A673 (cell line): ENCODE results near the gene ZNF182. TPM values are rescaled to one million over a fixed set of nuclear protein-coding genes. Genes with fewer than 3 reads are reported as not detected.
A peak's percentile ranks its signal among the peaks of the same experiment; 100 is the strongest.
"Not testable (repeated sequence)": the region's sequence is repeated elsewhere in the genome, so short reads cannot be mapped to it uniquely, and the experiment has no call there.

Experiments
- BruUV-seq: library from RNA; stranded (reverse); fragments of 400-500 nt; replicated peaks from 2 replicates; lab custom pipeline; 2021; lab: Mats Ljungman, UMichigan
- CTCF ChIA-PET: fragments of 300-600 bp; sonication (Branson Sonifier 250); formaldehyde crosslinking; loops from one replicate; lab custom pipeline; 2022; ENCODE audit warnings: antibody characterized with exemption; lab: Charles Lee
- POLR2A ChIA-PET: fragments of 300-600 bp; sonication (Branson Sonifier 250); formaldehyde crosslinking; loops from one replicate; lab custom pipeline; 2022; ENCODE audit warnings: antibody characterized with exemption; ENCODE audit not compliant: low non-redundant PET; lab: Charles Lee
- DNase-seq: peaks from one replicate; pipeline ENCODE4 v3.0.0-alpha.2; 2015; ENCODE audit warnings: low spot score
- H3K27ac ChIP-seq: fragments of 200-600 bp; sonication (generic); 2 replicates; pipeline ENCODE4 v1.5.1; 2016; ENCODE audit warnings: mixed run types, low read depth, mild to moderate bottlenecking, mixed read lengths, antibody characterized with exemption, low read length; ENCODE audit not compliant: poor library complexity, severe bottlenecking
- H3K27me3 ChIP-seq: fragments of 200-600 bp; sonication (generic); replicated peaks from 2 replicates; pipeline ENCODE4 v1.6.1; 2017; ENCODE audit warnings: mixed run types, low read depth, mild to moderate bottlenecking, mixed read lengths, antibody characterized with exemption, low read length; ENCODE audit not compliant: insufficient read depth, poor library complexity
- H3K36me3 ChIP-seq: fragments of 200-600 bp; sonication (generic); 2 replicates; pipeline ENCODE4 v1.6.1; 2016; ENCODE audit warnings: mixed run types, mild to moderate bottlenecking, mixed read lengths, antibody characterized with exemption, low read length; ENCODE audit not compliant: insufficient read depth, poor library complexity, severe bottlenecking
- H3K4me1 ChIP-seq: fragments of 200-600 bp; sonication (generic); 2 replicates; pipeline ENCODE4 v1.6.1; 2017; ENCODE audit warnings: mixed run types, mild to moderate bottlenecking, mixed read lengths, antibody characterized with exemption, low read length; ENCODE audit not compliant: insufficient read depth, poor library complexity, severe bottlenecking
- H3K4me3 ChIP-seq: fragments of 200-600 bp; sonication (generic); 2 replicates; pipeline ENCODE4 v1.5.1; 2016; ENCODE audit warnings: low read depth, mixed run types, mild to moderate bottlenecking, mixed read lengths, low read length; ENCODE audit not compliant: poor library complexity, severe bottlenecking
- H3K9me3 ChIP-seq: fragments of 200-600 bp; sonication (generic); 2 replicates; pipeline ENCODE4 v1.6.1; 2016; ENCODE audit warnings: mixed run types, low read depth, mild to moderate bottlenecking, mixed read lengths, antibody characterized with exemption, low read length; ENCODE audit not compliant: poor library complexity, severe bottlenecking
- CTCF ChIP-seq: fragments of 300-800, 200-600 bp; sonication (generic); conservative IDR thresholded peaks from 2 replicates; pipeline ENCODE4 v1.5.1; 2017; ENCODE audit warnings: low read depth, mild to moderate bottlenecking, antibody characterized with exemption, low read length, moderate library complexity, mixed read lengths
- EZH2 ChIP-seq: fragments of 200-600 bp; sonication (generic); IDR thresholded peaks from 2 replicates; pipeline ENCODE4 v1.6.1; 2017; ENCODE audit warnings: borderline replicate concordance, low read depth, mild to moderate bottlenecking, mixed read lengths, antibody characterized with exemption, low read length; ENCODE audit not compliant: poor library complexity, severe bottlenecking
- intact Hi-C: fragments of 100-400 bp; cut with micrococcal nuclease; formaldehyde crosslinking; loops from one replicate; pipeline ENCODE4 v1.10.0; 2022; ENCODE audit not compliant: unreplicated experiment
- total RNA-seq: library from RNA; stranded (reverse); gene quantifications from 2 replicates; pipeline ENCODE4 v1.2.3, GENCODE V29; 2021

Gene ZNF182
- total RNA-seq, 1 experiment from 2014 or later: 6.5 TPM

- intact Hi-C loops: loop anchor here (5.0 to 10.0 kb wide), 3 partner anchors 273 to 836 kb away; partner anchors contain the start of genes ARAF and UBA1
- H3K36me3 ChIP-seq: no peaks in the 10 kb centered on the region
- CTCF ChIA-PET: no interaction called here
- no peaks in the 10 kb centered on the region for H3K4me1 ChIP-seq
- no peaks in the 10 kb centered on the region for H3K27me3 ChIP-seq
- H3K9me3 ChIP-seq: no peaks in the 10 kb centered on the region
- no TSS peak for BruUV-seq
- H3K27ac ChIP-seq: no peak overlapping the region
- TF ChIP-seq EZH2: no peak
- TF ChIP-seq CTCF: no peak
- H3K4me3 ChIP-seq: no peak overlapping the region
- DNase-seq: no peak
- POLR2A ChIA-PET: no interaction called here
Observed at GRCh38 chrX:48028091-48028490, 24.3 kb upstream of the ZNF182 start.

GRCh38 chrX:48027545-48027944 is 23.8 kb upstream of the ZNF182 start:
- H3K27ac ChIP-seq, POLR2A ChIA-PET, DNase-seq, CTCF ChIA-PET, BruUV-seq, H3K9me3 ChIP-seq, H3K4me3 ChIP-seq, H3K27me3 ChIP-seq, H3K36me3 ChIP-seq, H3K4me1 ChIP-seq: not testable (repeated sequence)
- intact Hi-C loops: loop anchor here (2.0 to 10.0 kb wide), 4 partner anchors 273 to 835 kb away; partner anchors contain the start of genes ARAF and UBA1

GRCh38 chrX:48025561-48025960 is 21.8 kb upstream of the ZNF182 start:
- Histone ChIP-seq H3K9me3 (no peaks in the 10 kb centered on the region), H3K27me3 (no peaks in the 10 kb centered on the region), H3K27ac (no peak overlapping the region), H3K36me3 (no peaks in the 10 kb centered on the region), H3K4me1 (no peaks in the 10 kb centered on the region), H3K4me3 (no peak overlapping the region)
- ChIA-PET POLR2A (no interaction called here), CTCF (no interaction called here)
- peak; percentile 70 for DNase-seq
- intact Hi-C loops: loop anchor here (5.0 to 10.0 kb wide), 3 partner anchors 271 to 833 kb away; partner anchors contain the start of genes ARAF and UBA1
- TF ChIP-seq CTCF: peak; percentile 73
- TF ChIP-seq EZH2: no peak
- BruUV-seq: no TSS peak

GRCh38 chrX:48022738-48023137 is 18.9 kb upstream of the ZNF182 start:
- no peak overlapping the region for H3K4me3 ChIP-seq
- ChIA-PET POLR2A (no interaction called here), CTCF (no interaction called here)
- intact Hi-C loops: loop anchor here (5.0 to 10.0 kb wide), 2 partner anchors 268 to 380 kb away; no protein-coding TSS in a partner anchor
- TF ChIP-seq CTCF: no peak
- TF ChIP-seq EZH2: no peak
- H3K27me3 ChIP-seq: no peaks in the 10 kb centered on the region
- H3K36me3 ChIP-seq: no peaks in the 10 kb centered on the region
- no peak overlapping the region for H3K27ac ChIP-seq
- no peaks in the 10 kb centered on the region for H3K9me3 ChIP-seq
- H3K4me1 ChIP-seq: no peaks in the 10 kb centered on the region
- no peak for DNase-seq
- BruUV-seq: no TSS peak
